NOMO-1 treated with dmso at 0.1 percent for 144 hours (cell line): ENCODE measurements around the gene SOCS6.
"Not testable (repeated sequence)": the region's sequence is repeated elsewhere in the genome, so short reads cannot be mapped to it uniquely, and the experiment has no call there.

Experiments
- DNase-seq: peaks from one replicate; lab custom pipeline; 2025; ENCODE audit not compliant: unreplicated experiment; lab: John Stamatoyannopoulos, UW

The SOCS6 gene

GRCh38 chr18:70288851-70289328 is at the start of gene SOCS6:
Gene SOCS6 (plus strand): TSS chr18:70289045. CDS start chr18:70324669, 35,624 bp downstream.
- DNase-seq, result no peak

GRCh38 chr18:70243131-70243929 is 45.5 kb upstream of the SOCS6 start:
- DNase-seq, result no peak

- DNase-seq, result no peak
Observed at GRCh38 chr18:70246061-70246466, 42.8 kb upstream of the SOCS6 start.

GRCh38 chr18:70249118-70249517 is 39.7 kb upstream of the SOCS6 start:
- DNase-seq, result no peak

- DNase-seq, result not testable (repeated sequence)
Observed at GRCh38 chr18:70249861-70250260, 39.0 kb upstream of the SOCS6 start.

GRCh38 chr18:70250781-70251180 is 38.1 kb upstream of the SOCS6 start:
- no peak for DNase-seq

- no peak for DNase-seq
Observed at GRCh38 chr18:70256184-70256583, 32.7 kb upstream of the SOCS6 start.

- no peak for DNase-seq
Observed at GRCh38 chr18:70256994-70257393, 31.9 kb upstream of the SOCS6 start.

GRCh38 chr18:70258243-70258642 is 30.6 kb upstream of the SOCS6 start:
- no peak for DNase-seq

- no peak for DNase-seq
Observed at GRCh38 chr18:70260683-70261082, 28.2 kb upstream of the SOCS6 start.

- DNase-seq, result no peak
Observed at GRCh38 chr18:70261141-70261788, 27.6 kb upstream of the SOCS6 start.

- no peak for DNase-seq
Observed at GRCh38 chr18:70263336-70263735, 25.5 kb upstream of the SOCS6 start.

GRCh38 chr18:70271742-70272141 is 17.1 kb upstream of the SOCS6 start:
- no peak for DNase-seq

- no peak for DNase-seq
Observed at GRCh38 chr18:70273021-70273420, 15.8 kb upstream of the SOCS6 start.

- no peak for DNase-seq
Observed at GRCh38 chr18:70276416-70277191, 12.2 kb upstream of the SOCS6 start.

GRCh38 chr18:70279470-70279869 is 9.4 kb upstream of the SOCS6 start:
- no peak for DNase-seq

- no peak for DNase-seq
Observed at GRCh38 chr18:70280007-70280925, 8.6 kb upstream of the SOCS6 start.

GRCh38 chr18:70284976-70285620 is 3.7 kb upstream of the SOCS6 start:
- peak; percentile 45 for DNase-seq

- DNase-seq, result no peak
Observed at GRCh38 chr18:70287731-70288130, 1.1 kb upstream of the SOCS6 start.
